Adrenal gland (tissue), 12 donors: ENCODE results near the gene CCDC33. TPM values are rescaled to one million over a fixed set of nuclear protein-coding genes. Genes with fewer than 3 reads are reported as not detected.
A peak's percentile ranks its signal among the peaks of the same experiment; 100 is the strongest.

Source experiments
- DNase-seq, 7 donors: peaks; one replicate each; pipeline ENCODE4 v3.0.0-alpha.2; 2019 to 2020
- H3K27ac ChIP-seq, 5 donors: fragments of 200-600 bp; sonication (generic) in 4 of 5; 1 replicate in 3 of 5; 2 replicates in 2 of 5; pipeline versions ENCODE4 v1.5.1 to v1.8.0; 2016 to 2020; ENCODE audit warnings: mild to moderate bottlenecking in 1 of 5
- H3K27me3 ChIP-seq: fragments of 200-600 bp; 2 replicates; pipeline ENCODE4 v1.8.0; 2021
- H3K36me3 ChIP-seq, 2 donors: fragments of 200-600 bp; replicated peaks in 1 of 2; 1 replicate in 1 of 2; 2 replicates in 1 of 2; pipeline versions ENCODE4 v1.5.1 to v1.8.0; 2018 to 2022
- H3K4me1 ChIP-seq, 2 donors: fragments of 200-600 bp; replicated peaks in 1 of 2; 1 replicate in 1 of 2; 2 replicates in 1 of 2; pipeline versions ENCODE4 v1.5.1 to v1.8.0; 2018 to 2021
- H3K4me3 ChIP-seq, 4 donors: fragments of 200-600 bp; sonication (generic) in 3 of 4; one replicate each; pipeline ENCODE4 v1.5.1; 2016 to 2018
- H3K9me3 ChIP-seq, 3 donors: fragments of 200-600 bp; sonication (generic) in 1 of 3; replicated peaks in 1 of 3; 1 replicate in 2 of 3; 2 replicates in 1 of 3; pipeline versions ENCODE4 v1.5.1 to v1.8.0; 2016 to 2021
- POLR2A ChIP-seq, 2 donors: fragments of 450-650 bp; IDR thresholded peaks; one replicate each; pipeline ENCODE4 v1.6.1; 2017; ENCODE audit warnings: antibody characterized with exemption in 2 of 2, mild to moderate bottlenecking in 2 of 2, moderate library complexity in 1 of 2
- WGBS, 4 donors: extraction: QIAGEN DNeasy Blood & Tissue Kit in 2 of 4; methylation state at CpG; one replicate each; pipeline versions ENCODE4 v1.1.5 to v1.1.7; 2013 to 2017; 5-methylcytosine and 5-hydroxymethylcytosine counted together
- intact Hi-C, 2 donors: fragments of 100-400 bp; cut with DNase I; formaldehyde crosslinking; loops; one replicate each; pipeline versions ENCODE4 v1.14.1 to v1.15.0; 2022 to 2023
- polyA plus RNA-seq, 3 donors: library from polyadenylated mRNA; stranded (reverse); fragments of 200-250 nt in 2 of 3; fragments of 350-450 nt in 1 of 3; fragmentation: Illumina TruSeq in 1 of 3; extraction: RNeasy Lipid Tissue Mini Kit (QIAGEN cat#74804) in 1 of 3; gene quantifications; one replicate each; pipeline ENCODE4 v1.2.3, GENCODE V29; 2013 to 2014
- total RNA-seq, 9 donors: library from RNA; depleted of rRNA in 4 of 9; stranded (reverse); fragments of >200 nt in 4 of 9; fragments of 120-200 nt in 1 of 9; fragmentation: NEBNext Ultra II Directional in 1 of 9; extraction: Animal tissue kit (Norgen Biotek cat#: 25700) in 1 of 9; gene quantifications; one replicate each; pipeline versions ENCODE4 v1.1.0 to v1.2.4, GENCODE V29; 2013 to 2023
- TF ChIP-seq, protein P1 (sequence below), 6 experiments: fragments of 450-650 bp in 4 of 6; fragments of 200-600 bp in 2 of 6; sonication (generic) in 1 of 6; IDR thresholded peaks; 1 replicate in 5 of 6; 2 replicates in 1 of 6; pipeline versions ENCODE4 v1.5.1 to v1.8.0; 2016 to 2021; ENCODE audit warnings: antibody characterized with exemption in 6 of 6, mild to moderate bottlenecking in 2 of 6, moderate library complexity in 1 of 6
- donor health status: healthy with polysubstance abuse.
- donor health status: Bipolar disorder and iron deficiency.
- donor health status: DM: yes; HTN: yes; CAD: no.
- donor health status: DM: no; HTN: no; CAD: no.
- donor health status: DM: no; HTN: no; CAD: no.
- donor health status: DM: yes; HTN: yes; CAD: no.

The CCDC33 gene
- total and polyA plus RNA-seq, 12 donors = 0.11 to 1.1 (median 0.30) TPM; not detected in 3

- WGBS, 4 donors = 20 to 50% (median 38%) methylated on average over 5 to 12 of the region's 12 CpGs
- peak; percentile 87 to 95 for TF ChIP-seq POLR2A (IDR thresholded peaks at IDR 0.05)
- TF ChIP-seq, protein P1, sequence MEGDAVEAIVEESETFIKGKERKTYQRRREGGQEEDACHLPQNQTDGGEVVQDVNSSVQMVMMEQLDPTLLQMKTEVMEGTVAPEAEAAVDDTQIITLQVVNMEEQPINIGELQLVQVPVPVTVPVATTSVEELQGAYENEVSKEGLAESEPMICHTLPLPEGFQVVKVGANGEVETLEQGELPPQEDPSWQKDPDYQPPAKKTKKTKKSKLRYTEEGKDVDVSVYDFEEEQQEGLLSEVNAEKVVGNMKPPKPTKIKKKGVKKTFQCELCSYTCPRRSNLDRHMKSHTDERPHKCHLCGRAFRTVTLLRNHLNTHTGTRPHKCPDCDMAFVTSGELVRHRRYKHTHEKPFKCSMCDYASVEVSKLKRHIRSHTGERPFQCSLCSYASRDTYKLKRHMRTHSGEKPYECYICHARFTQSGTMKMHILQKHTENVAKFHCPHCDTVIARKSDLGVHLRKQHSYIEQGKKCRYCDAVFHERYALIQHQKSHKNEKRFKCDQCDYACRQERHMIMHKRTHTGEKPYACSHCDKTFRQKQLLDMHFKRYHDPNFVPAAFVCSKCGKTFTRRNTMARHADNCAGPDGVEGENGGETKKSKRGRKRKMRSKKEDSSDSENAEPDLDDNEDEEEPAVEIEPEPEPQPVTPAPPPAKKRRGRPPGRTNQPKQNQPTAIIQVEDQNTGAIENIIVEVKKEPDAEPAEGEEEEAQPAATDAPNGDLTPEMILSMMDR (IDR thresholded peaks at IDR 0.05) = no peak
- intact Hi-C loops = no loop called here
- Histone ChIP-seq H3K27me3 (no peaks in the 10 kb centered on the region), H3K27ac (peak within 1 kb of the TSS; percentile 60 to 95 (median 94)), H3K4me3 (peak within 1 kb of the TSS in 3 of 4 donors; percentile 8 to 56 (median 48)), H3K9me3 (no peaks in the 10 kb centered on the region), H3K36me3 (no peaks in the 10 kb centered on the region), H3K4me1 (peaks cover 24 to 30% of the 10 kb centered on the region in 2 donors)
- DNase-seq = peak; percentile 69 to 91 (median 84)
These were observed 131.2 kb downstream of the CCDC33 start, which contains the start of gene CYP11A1 for GRCh38 chr15:74367296-74367854. CYP11A1 (minus strand) TSS chr15:74367646; CDS start chr15:74367585, 61 bp downstream.

GRCh38 chr15:74368121-74368520 lies 132.0 kb downstream of the CCDC33 start:
- intact Hi-C loops = no loop called here
- WGBS, 4 donors = 47 to 63% (median 57%) methylated on average over 3 of the region's 3 CpGs
- Histone ChIP-seq H3K4me1 (peaks cover 17 to 27% of the 10 kb centered on the region in 2 donors), H3K9me3 (no peaks in the 10 kb centered on the region), H3K4me3 (peak overlapping the region in 1 of 4 donors; percentile 56), H3K27ac (peak overlapping the region; percentile 60 to 95 (median 94)), H3K27me3 (no peaks in the 10 kb centered on the region), H3K36me3 (no peaks in the 10 kb centered on the region)
- peak in 3 of 7 donors; percentile 49 to 70 (median 53) for DNase-seq
- TF ChIP-seq, protein P1 (IDR thresholded peaks at IDR 0.05) = no peak
- no peak for TF ChIP-seq POLR2A (IDR thresholded peaks at IDR 0.05)

DNA sequence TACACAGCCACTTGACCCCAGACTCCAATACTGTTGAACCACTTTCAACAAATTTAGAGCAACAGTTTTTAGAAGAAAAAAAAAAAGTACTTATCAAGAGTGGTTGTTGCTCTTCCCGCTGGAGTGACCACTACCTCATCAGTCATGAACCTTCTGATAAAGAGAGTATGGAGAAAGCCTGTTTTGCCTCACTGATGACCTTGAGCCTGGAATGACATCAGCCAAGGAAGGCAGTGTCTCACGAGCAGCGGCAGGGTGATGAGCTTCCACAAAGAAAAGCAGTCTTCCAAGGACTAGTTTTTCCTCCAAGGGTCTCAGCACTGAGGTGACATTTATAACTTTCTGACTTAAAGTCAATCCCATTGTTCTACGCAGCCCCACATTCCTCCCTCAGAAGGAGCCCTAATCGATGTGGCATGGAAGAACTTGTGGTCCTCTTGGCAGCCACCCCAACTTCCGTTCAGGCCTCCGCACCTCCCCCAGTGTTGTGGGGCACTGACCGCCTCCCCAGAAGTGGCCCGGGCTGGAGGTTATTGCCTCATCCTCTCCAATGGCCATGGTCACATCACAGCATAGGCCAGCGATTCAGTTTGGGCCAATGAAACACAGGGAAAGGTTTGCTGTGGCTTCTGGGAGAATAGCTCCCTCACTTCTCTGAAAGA lies 133.1 kb downstream of the CCDC33 start:
- peak overlapping the region; percentile 60 to 95 (median 94) for H3K27ac ChIP-seq
- no peaks in the 10 kb centered on the region for H3K36me3 ChIP-seq
- 26 to 46% (median 33%) methylated on average over 10 of the region's 10 CpGs for WGBS, 4 donors
- no peaks in the 10 kb centered on the region for H3K9me3 ChIP-seq
- no peaks in the 10 kb centered on the region for H3K27me3 ChIP-seq
- TF ChIP-seq, protein P1 (IDR thresholded peaks at IDR 0.05) = no peak
- TF ChIP-seq POLR2A (IDR thresholded peaks at IDR 0.05) = peak in 1 of 2 donors; percentile 74
- intact Hi-C loops = no loop called here
- H3K4me1 ChIP-seq = peaks cover 25 to 26% of the 10 kb centered on the region in 2 donors
- DNase-seq = peak; percentile 75 to 95 (median 91)
- H3K4me3 ChIP-seq = no peak overlapping the region

DNA sequence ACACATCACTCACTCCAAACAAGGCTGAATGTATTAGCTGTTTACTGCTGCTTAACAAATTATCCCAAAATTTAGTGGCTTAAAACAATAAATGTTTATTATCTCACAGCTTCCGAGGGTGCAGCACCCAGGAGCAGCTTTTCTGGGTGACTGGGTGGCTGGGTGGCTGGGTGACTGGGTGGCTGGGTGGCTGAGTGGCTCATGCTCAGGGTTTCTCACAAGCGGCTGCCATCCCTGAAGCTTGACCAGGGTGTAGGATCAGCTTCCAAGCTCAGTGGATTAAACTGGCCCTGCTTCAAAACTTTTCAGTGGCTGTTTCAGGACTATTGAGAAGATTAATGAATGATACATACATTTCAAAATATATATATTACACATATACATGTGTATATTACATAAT lies 133.6 kb downstream of the CCDC33 start:
- Histone ChIP-seq H3K4me1 (peaks cover 21 to 29% of the 10 kb centered on the region in 2 donors), H3K27me3 (no peaks in the 10 kb centered on the region), H3K4me3 (no peak overlapping the region), H3K27ac (peak overlapping the region; percentile 60 to 95 (median 94)), H3K36me3 (no peaks in the 10 kb centered on the region), H3K9me3 (no peaks in the 10 kb centered on the region)
- intact Hi-C loops = loop anchor here in 1 of 2 donors (10.0 kb wide), 1 partner anchor 255 kb away; no protein-coding TSS in a partner anchor
- no peak for DNase-seq
- TF ChIP-seq, protein P1 (IDR thresholded peaks at IDR 0.05) = no peak
- TF ChIP-seq POLR2A (IDR thresholded peaks at IDR 0.05) = no peak
- WGBS, 4 donors = 80 to 94% (median 86%) methylated on average over 2 of the region's 2 CpGs
